GM18870 (cell line): Measurements from ENCODE around the gene SPG21.
A peak's percentile ranks its signal among the peaks of the same experiment; 100 is the strongest.

Experiments
- ATAC-seq: cut with Tn5 transposase; IDR thresholded peaks from one replicate; pipeline ENCODE4 v1.9.1; 2021; ENCODE audit warnings: moderate library complexity; ENCODE audit not compliant: unreplicated experiment

SPG21 gene

DNA sequence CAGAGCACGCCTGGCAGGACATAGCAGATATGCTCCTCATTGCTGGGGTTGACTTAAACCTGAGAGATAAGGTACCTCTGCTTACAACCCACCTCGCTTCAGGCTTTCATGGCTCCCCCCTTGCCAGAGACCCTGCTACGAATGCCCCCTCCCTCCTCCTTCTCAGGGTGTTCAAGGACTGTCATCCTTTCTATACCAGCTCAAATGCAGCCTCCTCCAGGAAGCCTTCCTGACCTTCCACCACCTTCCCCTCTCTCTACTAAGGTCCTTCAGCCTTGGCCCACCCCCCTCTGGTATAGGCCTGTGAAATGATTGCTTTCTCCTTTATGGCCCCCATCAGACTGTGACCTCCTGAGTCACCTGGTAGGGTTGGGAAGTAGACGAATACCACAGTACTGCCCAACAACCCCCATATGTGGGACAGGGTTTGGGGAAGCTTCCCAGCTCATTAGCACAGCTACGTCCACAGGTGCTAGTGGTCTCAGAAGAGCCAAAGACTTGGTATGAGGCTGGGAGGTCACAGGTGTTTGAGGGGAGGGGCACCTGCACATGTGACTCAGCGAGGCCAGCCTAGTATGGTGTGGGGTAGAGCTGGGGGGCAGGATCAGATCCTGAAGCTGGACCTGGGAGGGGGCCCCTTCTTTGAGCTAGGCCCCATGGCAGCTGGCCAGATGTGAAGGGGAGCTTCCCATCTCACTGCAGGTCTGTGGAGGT, 46.0 kb downstream of the SPG21 start:
- ATAC-seq: no peak

DNA sequence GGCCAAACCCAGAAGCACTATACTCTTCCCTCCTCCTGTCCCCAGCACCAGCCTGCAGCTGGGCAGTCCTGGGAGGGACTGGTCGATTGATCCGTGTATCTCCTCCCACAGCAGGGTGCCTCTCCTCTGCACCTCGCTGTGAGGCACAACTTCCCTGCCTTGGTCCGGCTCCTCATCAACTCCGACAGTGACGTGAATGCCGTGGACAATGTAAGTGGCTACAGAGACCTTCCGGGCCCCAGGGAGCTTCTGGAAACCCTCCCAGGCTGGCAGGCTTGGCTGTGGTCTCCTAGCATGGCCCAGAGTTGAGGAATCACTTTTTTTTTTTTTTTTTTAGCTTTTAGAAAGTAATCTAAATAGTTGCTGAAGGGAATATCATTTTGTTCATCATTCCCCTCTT, 47.4 kb downstream of the SPG21 start:
- no peak for ATAC-seq

DNA sequence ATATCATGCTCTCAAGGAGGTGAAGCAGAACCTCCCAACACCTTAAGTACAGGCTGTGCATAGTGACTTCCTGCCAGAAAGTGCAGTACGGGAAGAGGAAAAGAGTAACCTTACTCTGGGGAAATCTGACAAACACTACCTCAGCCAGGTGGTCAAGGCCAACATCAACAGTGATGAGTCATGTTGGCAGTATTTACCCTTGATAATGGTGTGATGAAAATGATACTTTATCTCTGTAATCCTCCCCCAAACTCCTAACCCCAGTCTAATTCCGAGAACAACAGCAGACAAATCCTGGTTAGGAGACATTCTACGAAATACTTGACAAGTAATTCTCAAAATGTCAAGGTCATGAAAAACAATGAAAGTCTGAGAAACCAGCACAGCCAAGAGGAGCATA, 51.5 kb downstream of the SPG21 start:
- ATAC-seq: no peak

DNA sequence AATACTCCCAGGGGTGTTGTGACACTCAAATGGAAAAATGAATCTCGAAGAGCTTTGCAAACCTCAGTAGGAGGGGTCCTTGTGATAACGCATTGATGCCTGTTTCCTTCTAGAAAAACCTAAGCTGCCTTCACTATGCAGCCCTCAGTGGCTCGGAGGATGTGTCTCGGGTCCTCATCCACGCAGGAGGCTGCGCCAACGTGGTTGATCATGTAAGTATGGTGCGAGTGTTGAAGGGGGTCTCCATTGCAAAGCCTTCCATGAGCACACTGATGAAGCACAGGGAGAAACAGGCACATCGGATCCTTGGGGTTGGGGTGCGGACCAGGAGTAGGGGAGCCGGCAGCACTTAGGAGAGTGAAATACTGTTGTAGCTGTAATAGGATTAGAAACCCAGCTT, 55.7 kb downstream of the SPG21 start:
- ATAC-seq: no peak

DNA sequence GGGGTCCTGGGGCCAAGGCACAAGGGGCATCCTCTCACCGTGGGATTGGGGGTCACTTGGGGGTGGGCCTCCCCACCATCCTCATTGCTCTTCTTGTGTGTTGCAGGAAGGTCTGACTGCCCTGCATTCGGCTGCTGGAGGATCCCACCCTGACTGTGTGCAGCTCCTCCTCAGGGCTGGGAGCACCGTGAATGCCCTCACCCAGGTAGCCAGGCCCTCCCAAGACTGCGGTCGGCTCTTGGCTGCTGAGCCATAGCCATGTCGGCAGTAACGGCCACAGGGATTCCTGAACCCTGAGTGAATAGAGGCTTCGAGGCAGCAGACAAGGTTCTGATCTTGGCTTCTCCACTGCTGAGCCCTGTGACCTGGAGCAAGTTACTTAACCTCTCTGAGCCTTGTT, 58.3 kb downstream of the SPG21 start:
- no peak for ATAC-seq

GRCh38 chr15:64930778-64931371, 58.8 kb downstream of the SPG21 start:
- ATAC-seq: no peak

DNA sequence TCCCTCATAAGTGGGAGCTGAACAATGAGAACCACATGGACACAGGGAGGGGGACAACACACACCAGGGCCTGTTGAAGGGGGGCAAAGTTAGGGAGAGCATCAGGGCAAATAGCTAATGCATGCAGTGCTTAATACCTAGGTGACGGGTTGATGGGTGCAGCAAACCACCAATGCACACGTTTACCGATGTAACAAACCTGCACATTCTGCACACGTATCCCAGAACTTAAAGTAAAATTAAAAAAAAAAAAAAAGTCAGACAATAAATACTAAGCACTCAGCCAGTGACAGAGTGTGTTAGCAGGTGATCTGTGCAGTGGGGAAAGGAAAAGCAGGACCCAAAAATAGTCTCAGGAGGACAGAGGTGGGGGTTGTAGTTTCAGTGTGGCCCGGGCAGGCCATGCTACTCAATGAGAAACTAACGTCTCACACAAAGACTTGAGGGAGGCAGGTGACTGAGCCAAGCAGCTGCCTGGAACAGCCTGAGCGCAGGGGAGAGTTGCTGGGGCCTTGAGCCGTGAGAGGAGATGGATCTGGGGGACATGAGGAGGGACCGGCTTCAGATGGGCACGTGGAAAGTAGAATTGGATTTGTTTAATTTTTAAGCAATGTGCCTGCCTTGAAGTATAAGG, 59.6 kb downstream of the SPG21 start:
- peak; percentile 48 for ATAC-seq

GRCh38 chr15:64928626-64929220, 61.0 kb downstream of the SPG21 start:
- ATAC-seq: no peak

- no peak for ATAC-seq
Observed at GRCh38 chr15:64926661-64927060, 63.1 kb downstream of the SPG21 start.

- no peak for ATAC-seq
Observed at GRCh38 chr15:64925335-64926330, 64.1 kb downstream of the SPG21 start.

- no peak for ATAC-seq
Observed at GRCh38 chr15:64923546-64923945, 66.2 kb downstream of the SPG21 start.

- no peak for ATAC-seq
Observed at GRCh38 chr15:64921711-64922110, 68.0 kb downstream of the SPG21 start.

DNA sequence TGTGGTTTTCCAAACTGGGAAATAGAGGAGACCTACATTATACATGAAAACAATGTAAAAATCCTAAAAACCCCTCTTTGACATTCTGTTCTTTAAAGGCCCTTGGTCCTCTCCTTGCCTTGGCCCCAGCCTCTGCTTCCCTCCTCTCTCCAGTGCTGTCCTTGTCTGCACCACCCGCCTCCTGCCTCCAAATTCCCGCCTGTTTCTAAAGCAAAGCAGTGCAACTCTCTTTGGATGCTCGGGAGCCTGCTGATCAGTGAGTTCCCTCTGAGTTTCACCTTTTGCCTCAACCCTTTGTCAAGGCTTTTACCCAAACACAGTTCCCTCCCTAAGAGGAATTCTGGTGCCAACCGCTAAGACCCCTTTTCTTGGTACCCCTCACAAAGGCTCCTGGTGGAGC, 70.0 kb downstream of the SPG21 start:
- no peak for ATAC-seq

- ATAC-seq: no peak
Observed at GRCh38 chr15:64917211-64917610, 72.5 kb downstream of the SPG21 start.

- ATAC-seq: no peak
Observed at GRCh38 chr15:64916365-64916764, 73.3 kb downstream of the SPG21 start.

DNA sequence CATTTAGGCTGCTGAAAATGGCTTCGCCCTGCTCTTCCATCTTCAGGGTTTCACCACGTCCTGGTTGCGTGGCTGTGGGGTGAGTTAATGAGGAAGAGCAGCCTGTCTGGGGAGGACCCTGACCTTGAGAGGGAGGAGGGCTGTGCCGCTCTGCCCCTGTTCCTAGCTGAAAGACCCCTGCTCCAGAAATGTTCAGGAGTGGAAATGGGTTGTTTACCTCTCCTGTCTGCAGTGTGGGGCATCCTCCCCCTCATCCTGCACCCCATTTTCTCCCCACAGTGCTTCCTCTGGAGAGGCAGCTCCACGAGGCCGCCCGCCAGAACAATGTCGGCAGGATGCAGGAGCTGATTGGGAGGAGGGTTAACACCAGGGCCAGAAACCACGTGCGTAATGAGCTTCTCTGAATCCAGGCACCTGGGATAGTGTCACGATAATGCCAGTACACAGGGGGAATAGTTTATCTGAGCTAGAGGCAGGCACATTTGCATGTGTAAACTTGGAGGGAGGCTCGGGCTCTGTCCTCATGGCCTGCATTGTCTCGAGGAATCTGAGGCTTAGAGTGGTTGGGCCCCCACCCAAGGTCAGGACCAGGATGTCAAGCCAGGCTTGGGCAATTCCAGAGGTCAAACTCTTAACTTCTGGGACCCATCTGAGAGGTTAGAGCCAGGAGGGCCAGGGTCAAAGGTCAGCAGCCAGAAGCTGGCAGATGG, 74.0 kb downstream of the SPG21 start:
- ATAC-seq: no peak
